ENCODE data around the gene PLCG2.
"Not testable (repeated sequence)": the region's sequence is repeated elsewhere in the genome, so short reads cannot be mapped to it uniquely, and the experiment has no call there.

The PLCG2 gene

DNA sequence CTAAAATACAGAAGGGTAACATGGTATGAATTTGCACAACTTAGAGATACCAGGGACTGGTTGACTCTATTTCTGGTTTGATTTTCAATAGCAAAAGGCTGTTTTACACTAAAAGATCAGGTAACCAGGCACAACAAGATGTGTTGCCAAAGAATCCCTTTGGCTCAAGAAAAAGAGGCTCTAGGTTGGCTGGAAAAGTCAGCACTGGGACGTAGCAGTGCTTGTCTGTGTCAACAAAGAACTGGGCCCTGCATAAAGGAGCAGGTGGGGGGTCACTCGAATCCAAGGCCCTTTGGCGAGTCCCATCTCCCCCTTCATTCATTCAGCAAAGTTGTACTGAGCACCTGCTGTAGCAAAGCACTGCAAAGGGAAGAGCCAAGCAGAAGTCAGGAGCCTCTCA is 213.8 kb downstream of the PLCG2 start:
- DNase-seq (no peak), ATAC-seq (replicated peaks) (no peak)
- Mint-ChIP-seq H3K36me3 (peaks cover 6 to 14% of the 10 kb centered on the region in 2 donors), H3K4me3 (no peak overlapping the region), H3K9me3 (no peaks in the 10 kb centered on the region), H3K27me3 (no peaks in the 10 kb centered on the region), H3K27ac (no peak overlapping the region), H3K4me1 (no peaks in the 10 kb centered on the region)

DNA sequence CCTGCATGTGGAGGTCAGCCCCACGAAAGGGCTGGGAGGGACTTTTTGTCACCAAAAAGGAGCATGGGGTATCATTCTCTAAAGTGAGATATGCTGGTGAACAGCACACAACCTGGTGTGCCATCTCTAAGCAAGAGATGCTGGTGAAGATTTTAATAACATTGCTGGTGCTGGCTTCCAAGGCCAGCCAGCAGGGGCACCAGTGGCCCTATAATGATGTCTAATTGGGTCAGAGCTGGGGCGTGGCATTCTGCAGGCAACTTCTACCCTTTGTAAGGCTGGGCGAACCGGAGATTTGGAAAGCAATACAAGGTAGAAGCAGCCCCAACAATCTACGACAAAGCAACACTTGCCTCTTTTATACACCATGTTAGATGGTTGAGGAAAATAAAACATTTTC is 215.4 kb downstream of the PLCG2 start:
- H3K4me3 Mint-ChIP-seq, result no peak overlapping the region
- no peaks in the 10 kb centered on the region for H3K27me3 Mint-ChIP-seq
- ATAC-seq (replicated peaks), result peak in 1 of 2 donors; percentile 53
- H3K4me1 Mint-ChIP-seq, result no peaks in the 10 kb centered on the region
- no peak overlapping the region for H3K27ac Mint-ChIP-seq
- peaks cover 13 to 27% of the 10 kb centered on the region in 2 donors for H3K36me3 Mint-ChIP-seq
- H3K9me3 Mint-ChIP-seq, result no peaks in the 10 kb centered on the region
- no peak for DNase-seq

DNA sequence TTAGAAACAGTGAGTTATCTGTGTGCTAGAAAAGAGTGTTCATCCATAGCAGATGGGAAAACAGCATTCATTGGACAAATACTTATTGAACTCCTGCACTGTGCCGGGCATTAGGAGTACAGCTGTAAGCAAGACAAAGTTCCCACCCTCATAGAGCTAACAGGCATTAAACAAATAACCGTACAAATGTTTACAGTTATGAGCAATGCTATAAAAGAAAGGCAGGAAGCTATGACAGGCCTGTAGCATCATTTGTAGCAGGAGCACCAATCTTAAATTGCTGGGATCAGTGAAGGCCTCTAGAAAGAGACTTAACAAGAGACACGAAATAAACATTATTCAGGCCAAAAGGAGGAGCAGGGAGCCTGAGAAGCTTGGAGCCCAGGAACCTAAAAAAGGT is 216.6 kb downstream of the PLCG2 start:
- Mint-ChIP-seq H3K27ac (no peak overlapping the region), H3K9me3 (no peaks in the 10 kb centered on the region), H3K36me3 (peaks cover 16 to 33% of the 10 kb centered on the region in 2 donors), H3K4me1 (no peaks in the 10 kb centered on the region), H3K4me3 (no peak overlapping the region), H3K27me3 (no peaks in the 10 kb centered on the region)
- DNase-seq (no peak), ATAC-seq (replicated peaks) (no peak)

DNA sequence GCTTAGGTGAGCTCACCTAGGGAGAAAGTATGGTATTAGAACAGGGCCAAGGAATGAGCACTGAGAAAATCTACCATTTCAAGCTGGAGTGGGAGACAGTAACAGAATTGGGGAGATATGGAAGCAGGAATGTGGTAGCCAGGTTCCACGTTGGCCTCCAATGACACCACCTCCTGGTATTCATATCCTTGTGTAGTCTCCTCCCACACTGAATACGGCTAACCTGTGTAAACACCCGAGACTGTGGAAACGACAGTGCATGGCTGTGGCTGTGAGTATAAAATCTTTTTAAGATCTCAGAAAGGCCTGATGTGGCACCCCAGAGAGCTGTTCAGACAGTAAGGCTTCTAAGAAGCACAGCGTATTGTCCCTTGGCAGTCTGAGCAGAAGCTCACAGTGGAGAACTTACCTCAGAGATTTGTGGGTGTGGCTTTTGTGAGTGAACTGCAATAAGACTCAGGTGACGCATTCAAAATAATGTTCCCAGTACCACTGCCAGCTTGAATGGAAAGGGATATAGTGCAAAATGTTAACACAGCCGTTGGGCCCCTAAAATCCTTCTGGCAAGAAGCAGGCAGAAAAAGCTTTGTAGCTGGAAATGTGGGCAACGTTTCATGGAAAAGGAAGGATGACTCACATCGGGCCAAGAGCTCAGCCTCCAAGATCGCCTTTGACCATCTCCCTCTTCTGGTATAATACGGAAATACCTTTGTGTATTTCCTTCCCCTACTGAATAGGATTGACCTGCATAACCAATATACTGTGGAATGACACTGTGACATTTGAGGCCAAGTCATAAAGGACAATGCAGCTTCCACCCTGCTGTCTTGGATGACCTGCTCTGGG is 217.8 kb downstream of the PLCG2 start:
- H3K27me3 Mint-ChIP-seq, result no peaks in the 10 kb centered on the region
- no peak for DNase-seq
- H3K27ac Mint-ChIP-seq, result no peak overlapping the region
- peaks cover 0 to 2% of the 10 kb centered on the region in 2 donors for H3K4me1 Mint-ChIP-seq
- no peaks in the 10 kb centered on the region for H3K9me3 Mint-ChIP-seq
- no peak overlapping the region for H3K4me3 Mint-ChIP-seq
- peaks cover 24 to 38% of the 10 kb centered on the region in 2 donors for H3K36me3 Mint-ChIP-seq
- no peak for ATAC-seq (replicated peaks)

DNA sequence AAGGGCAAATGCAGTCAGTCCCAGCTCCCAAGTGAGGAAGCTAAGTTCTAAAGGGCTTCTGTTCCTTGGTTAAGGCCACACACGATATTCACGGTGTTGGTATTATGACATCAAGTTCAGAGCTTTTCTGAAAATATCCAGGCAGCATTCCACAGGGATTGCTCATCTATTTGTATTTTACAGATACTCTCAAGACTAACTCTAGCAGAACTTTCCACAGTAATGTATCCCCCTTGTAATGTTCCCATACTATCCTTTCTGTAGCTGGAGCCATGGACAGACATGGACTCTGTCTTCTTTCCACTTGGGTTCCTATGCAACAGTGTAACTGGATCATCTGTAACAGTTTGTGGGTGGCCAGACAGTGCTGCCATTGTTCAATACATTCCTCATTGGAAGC is 218.6 kb downstream of the PLCG2 start:
- Mint-ChIP-seq H3K27me3 (no peaks in the 10 kb centered on the region), H3K36me3 (peaks cover 29 to 43% of the 10 kb centered on the region in 2 donors), H3K4me1 (peaks cover 0 to 2% of the 10 kb centered on the region in 2 donors), H3K27ac (no peak overlapping the region), H3K4me3 (no peak overlapping the region), H3K9me3 (no peaks in the 10 kb centered on the region)
- DNase-seq (no peak), ATAC-seq (replicated peaks) (no peak)

DNA sequence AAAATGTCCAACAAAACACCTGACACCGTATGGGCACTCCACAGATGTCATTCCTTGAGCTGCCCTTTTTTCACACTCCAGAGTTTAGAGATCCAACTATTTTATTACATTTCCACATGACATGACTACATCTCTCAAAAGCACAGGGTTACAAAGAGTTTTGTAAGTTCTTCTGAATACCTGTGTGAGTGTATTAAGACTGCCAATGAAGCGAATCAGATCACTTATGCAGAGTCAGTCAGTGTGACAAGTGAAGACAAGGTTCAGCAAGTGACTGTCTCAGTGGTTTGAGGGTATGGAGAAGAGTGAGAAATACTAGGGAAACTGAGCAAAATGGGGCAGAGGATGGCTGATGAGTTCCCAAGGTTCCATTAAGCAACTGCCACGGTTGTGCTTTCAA is 223.7 kb downstream of the PLCG2 start:
- Mint-ChIP-seq H3K36me3 (peaks cover 41 to 55% of the 10 kb centered on the region in 2 donors), H3K9me3 (peaks cover under 1% of the 10 kb centered on the region in 2 donors), H3K4me3 (no peak overlapping the region), H3K27me3 (no peaks in the 10 kb centered on the region), H3K4me1 (peaks cover 0 to 2% of the 10 kb centered on the region in 2 donors), H3K27ac (no peak overlapping the region)
- ATAC-seq (replicated peaks) (no peak), DNase-seq (no peak)

DNA sequence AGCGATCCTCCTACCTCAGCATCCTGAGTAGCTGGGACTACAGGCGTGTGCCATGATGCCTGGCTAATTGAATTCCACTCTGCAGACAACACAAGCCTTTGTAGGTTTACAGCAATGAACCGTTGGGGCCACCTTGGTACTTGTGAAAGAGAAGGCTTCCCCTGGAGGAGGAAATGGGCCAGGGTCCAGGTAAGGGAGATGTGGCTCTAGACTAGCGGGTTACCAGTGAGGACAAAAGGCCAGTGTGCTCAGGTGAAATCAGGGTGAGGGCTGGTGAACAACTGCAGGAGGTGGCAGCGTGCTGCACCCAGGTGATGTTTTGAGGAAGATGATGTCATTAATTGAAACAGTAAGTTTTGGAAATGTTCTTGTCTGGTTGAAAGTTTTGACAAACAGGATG is 225.5 kb downstream of the PLCG2 start:
- Mint-ChIP-seq H3K36me3 (peaks cover 50 to 59% of the 10 kb centered on the region in 2 donors), H3K27ac (no peak overlapping the region), H3K4me1 (peaks cover 0 to 2% of the 10 kb centered on the region in 2 donors), H3K4me3 (no peak overlapping the region), H3K9me3 (peaks cover 7 to 9% of the 10 kb centered on the region in 2 donors), H3K27me3 (no peaks in the 10 kb centered on the region)
- ATAC-seq (replicated peaks) (no peak), DNase-seq (no peak)

DNA sequence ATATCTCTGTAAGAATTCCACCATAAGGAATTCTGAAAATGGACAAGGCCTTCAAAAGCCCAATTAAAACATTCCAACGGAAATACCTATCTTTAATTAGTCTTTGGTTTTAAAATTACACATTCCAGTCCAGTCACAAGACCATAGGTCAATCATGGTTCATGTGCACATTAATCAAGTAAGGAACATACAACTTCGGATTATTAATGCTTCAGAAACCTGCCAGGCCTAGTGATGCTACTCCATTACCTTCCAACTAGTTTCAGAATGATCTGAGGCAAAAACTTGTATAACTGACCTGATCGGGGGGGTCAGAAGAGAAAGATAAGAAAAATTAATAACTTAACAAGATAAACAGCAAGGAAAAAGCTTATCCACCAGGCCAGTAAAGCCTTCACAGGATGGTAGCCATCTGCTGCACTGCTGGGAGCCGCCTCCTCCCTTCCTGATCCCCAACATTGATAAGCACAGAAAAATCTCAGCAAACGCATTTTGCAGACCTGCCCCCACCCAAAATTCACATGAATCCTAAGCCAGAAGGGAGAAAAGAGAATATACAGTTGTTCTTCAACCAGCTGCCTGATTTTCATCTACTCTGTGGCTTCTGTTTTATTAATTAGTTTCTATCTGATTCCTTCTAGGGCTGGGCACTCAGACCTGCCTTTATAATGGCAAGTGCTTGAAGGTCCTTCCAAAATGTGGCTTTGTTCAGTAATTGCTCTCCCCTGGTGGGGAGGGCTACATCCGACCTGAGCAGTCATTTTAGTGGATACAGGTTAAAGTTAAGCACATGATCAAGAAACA is 226.1 kb downstream of the PLCG2 start:
- Mint-ChIP-seq H3K4me3 (no peak overlapping the region), H3K4me1 (peaks cover 0 to 2% of the 10 kb centered on the region in 2 donors), H3K27me3 (no peaks in the 10 kb centered on the region), H3K9me3 (peaks cover 7 to 10% of the 10 kb centered on the region in 2 donors), H3K27ac (no peak overlapping the region), H3K36me3 (peaks cover 51 to 55% of the 10 kb centered on the region in 2 donors)
- no peak for DNase-seq
- no peak for ATAC-seq (replicated peaks)

DNA sequence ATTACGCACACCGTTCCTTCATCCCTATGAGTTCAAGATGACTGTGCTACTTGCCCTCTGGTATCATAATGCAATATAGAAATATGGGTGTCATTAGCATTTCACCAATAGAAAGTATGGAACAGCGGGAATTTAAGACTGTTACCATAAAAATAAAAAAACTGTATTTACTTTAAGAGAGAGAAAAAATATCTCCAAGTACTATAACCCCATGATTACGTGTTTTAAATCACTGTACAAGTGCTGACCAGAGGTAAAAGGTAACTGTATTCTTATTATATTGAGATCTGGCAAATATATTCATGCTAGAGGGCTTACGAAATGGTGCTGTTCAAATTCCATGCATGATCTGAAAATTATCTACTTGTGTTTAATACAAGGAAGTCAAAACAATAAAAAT is 226.9 kb downstream of the PLCG2 start:
- H3K27me3 Mint-ChIP-seq, result no peaks in the 10 kb centered on the region
- peaks cover 7 to 12% of the 10 kb centered on the region in 2 donors for H3K9me3 Mint-ChIP-seq
- DNase-seq (no peak), ATAC-seq (replicated peaks) (no peak)
- peaks cover 8% of the 10 kb centered on the region in 2 donors for H3K4me1 Mint-ChIP-seq
- no peak overlapping the region for H3K4me3 Mint-ChIP-seq
- H3K27ac Mint-ChIP-seq, result no peak overlapping the region
- H3K36me3 Mint-ChIP-seq, result peaks cover 52 to 62% of the 10 kb centered on the region in 2 donors

DNA sequence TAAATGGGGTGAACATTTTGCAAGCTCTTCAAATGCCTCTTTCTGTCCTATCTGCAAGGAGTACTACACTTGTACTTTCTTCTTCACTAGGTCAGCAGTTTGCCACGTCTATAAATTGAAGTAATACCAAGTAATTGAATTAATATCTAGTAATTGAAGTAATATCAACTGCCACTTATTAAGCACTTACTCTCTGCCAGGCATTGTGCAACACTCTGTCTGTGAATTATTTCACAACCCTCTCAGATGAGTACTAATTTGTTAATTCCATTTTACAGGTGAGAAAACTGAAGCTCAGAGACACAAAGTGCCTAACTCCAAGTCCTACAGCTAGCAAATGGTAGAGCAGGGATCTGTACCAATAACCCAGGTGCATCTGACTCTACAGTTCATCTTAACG is 228.1 kb downstream of the PLCG2 start:
- H3K36me3 Mint-ChIP-seq, result peaks cover 44 to 56% of the 10 kb centered on the region in 2 donors
- no peak for ATAC-seq (replicated peaks)
- peaks cover 0 to 9% of the 10 kb centered on the region in 2 donors for H3K27me3 Mint-ChIP-seq
- no peak for DNase-seq
- H3K27ac Mint-ChIP-seq, result no peak overlapping the region
- peaks cover 12 to 13% of the 10 kb centered on the region in 2 donors for H3K9me3 Mint-ChIP-seq
- H3K4me1 Mint-ChIP-seq, result peaks cover 7 to 15% of the 10 kb centered on the region in 2 donors
- no peak overlapping the region for H3K4me3 Mint-ChIP-seq

DNA sequence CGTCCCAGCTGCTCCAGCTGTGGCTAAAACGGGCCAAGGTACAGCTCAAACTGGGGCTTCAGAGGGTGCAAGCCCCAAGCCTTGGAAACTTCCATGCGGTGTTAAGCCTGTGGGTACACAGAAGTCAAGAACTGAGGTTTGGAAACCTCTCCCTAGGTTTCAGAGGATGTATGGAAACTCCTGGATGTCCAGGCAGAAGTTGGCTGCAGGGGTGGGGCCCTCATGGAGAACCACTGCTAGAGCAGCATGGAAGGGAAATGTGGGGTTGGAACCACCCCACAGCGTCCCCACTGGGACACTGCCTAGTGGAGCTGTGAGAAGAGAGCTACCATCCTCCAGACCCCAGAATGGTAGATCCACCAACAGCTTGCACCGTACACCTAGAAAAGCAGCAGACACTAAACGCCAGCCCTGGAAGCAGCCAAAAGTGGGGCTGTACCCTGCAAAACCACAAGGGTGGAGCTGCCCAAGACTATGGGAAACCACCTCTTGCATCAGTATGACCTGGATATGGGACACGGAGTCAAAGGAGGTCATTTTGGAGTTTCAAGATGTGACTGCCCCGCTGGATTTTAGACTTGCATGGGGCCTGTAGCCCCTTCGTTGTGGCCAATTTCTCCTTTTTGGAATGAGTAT is 230.0 kb downstream of the PLCG2 start:
- Mint-ChIP-seq H3K4me1 (peaks cover 9 to 15% of the 10 kb centered on the region in 2 donors), H3K9me3 (peaks cover 15 to 20% of the 10 kb centered on the region in 2 donors), H3K36me3 (peaks cover 37 to 47% of the 10 kb centered on the region in 2 donors), H3K27ac (no peak overlapping the region), H3K27me3 (peaks cover 0 to 13% of the 10 kb centered on the region in 2 donors), H3K4me3 (no peak overlapping the region)
- ATAC-seq (replicated peaks), result no peak
- no peak for DNase-seq

DNA sequence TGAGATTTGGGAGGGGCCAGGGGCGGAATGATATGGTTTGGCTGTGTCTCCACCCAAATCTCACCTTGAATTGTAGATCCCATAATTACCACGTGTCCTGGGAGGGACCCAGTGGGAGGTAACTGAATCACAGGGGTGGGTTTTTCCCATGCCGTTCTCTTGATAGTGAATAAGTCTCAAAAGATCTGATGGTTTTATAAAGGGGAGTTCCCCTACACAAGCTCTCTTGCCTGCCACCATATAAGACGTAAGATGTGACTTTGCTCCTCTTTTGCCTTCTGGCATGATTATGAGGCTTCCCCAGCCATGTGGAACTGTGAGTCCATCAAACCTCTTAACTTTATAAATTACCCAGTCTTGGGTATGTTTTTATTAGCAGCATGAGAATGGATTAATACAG is 230.7 kb downstream of the PLCG2 start:
- peaks cover 32 to 40% of the 10 kb centered on the region in 2 donors for H3K36me3 Mint-ChIP-seq
- H3K4me1 Mint-ChIP-seq, result peaks cover 9 to 15% of the 10 kb centered on the region in 2 donors
- DNase-seq; H3K27ac Mint-ChIP-seq; H3K4me3 Mint-ChIP-seq; ATAC-seq (replicated peaks): not testable (repeated sequence)
- peaks cover 0 to 13% of the 10 kb centered on the region in 2 donors for H3K27me3 Mint-ChIP-seq
- peaks cover 15 to 20% of the 10 kb centered on the region in 2 donors for H3K9me3 Mint-ChIP-seq

DNA sequence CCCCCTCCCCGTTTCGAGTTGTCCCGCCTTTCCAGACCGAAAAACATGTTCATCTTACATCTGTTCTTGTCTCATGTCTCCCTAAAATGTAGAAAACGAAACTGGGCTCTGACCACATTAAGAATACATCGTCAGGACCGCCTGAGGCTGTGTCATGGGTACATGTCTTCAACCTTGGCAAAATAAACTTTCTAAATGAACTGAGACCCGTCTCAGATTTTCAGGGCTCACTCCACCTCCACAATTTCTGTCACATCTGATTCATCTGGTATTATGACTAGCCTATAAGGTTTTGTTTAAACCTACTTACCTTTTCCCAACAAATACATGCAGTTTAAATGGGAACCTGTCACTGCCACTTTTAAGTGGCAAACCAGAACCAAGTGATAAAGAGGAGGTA is 231.6 kb downstream of the PLCG2 start:
- Mint-ChIP-seq H3K4me1 (peaks cover 9 to 15% of the 10 kb centered on the region in 2 donors), H3K36me3 (peaks cover 32 to 40% of the 10 kb centered on the region in 2 donors), H3K4me3 (peak overlapping the region; percentile 88 to 91), H3K27ac (peak overlapping the region; percentile 94), H3K27me3 (peaks cover 0 to 13% of the 10 kb centered on the region in 2 donors), H3K9me3 (peaks cover 18 to 24% of the 10 kb centered on the region in 2 donors)
- ATAC-seq (replicated peaks), result no peak
- DNase-seq, result no peak

DNA sequence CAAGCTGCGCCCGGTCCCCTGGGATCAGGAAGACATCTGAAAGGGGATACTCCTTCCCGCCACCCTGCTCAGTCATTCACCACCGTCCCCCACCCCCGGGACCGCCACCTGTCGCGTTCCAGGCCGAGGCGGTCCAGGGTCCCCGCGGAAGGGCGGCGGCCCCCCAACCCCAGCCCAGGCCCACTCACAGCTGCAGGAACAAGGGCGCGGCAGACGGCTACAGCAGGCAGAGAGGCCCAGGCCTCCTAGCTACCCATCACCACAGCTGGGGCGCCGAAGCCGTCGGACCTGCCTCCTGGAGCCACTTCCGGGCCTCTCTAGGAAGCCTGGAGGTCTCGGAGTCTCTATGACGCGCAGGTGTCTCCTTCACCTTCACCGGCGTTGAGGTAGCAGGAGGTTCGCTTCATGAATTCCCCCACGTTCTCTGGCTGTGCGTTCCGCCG is 232.1 kb downstream of the PLCG2 start, which contains the start of gene SDR42E1:
Gene SDR42E1 (minus strand): TSS at position 272 of the 443 bp plus-strand sequence. CDS start 10,612 bp downstream, outside the sequence.
- peaks cover 18 to 24% of the 10 kb centered on the region in 2 donors for H3K9me3 Mint-ChIP-seq
- peak within 1 kb of the TSS; percentile 88 to 91 for H3K4me3 Mint-ChIP-seq
- H3K27me3 Mint-ChIP-seq, result peaks cover 0 to 15% of the 10 kb centered on the region in 2 donors
- ATAC-seq (replicated peaks) (peak; percentile 99), DNase-seq (peak; percentile 76)
- H3K4me1 Mint-ChIP-seq, result peaks cover 9 to 15% of the 10 kb centered on the region in 2 donors
- peak within 1 kb of the TSS; percentile 94 for H3K27ac Mint-ChIP-seq
- H3K36me3 Mint-ChIP-seq, result peaks cover 31 to 38% of the 10 kb centered on the region in 2 donors
